BJ (cell line): ENCODE results near the gene ASXL2. TPM values are rescaled to one million over a fixed set of nuclear protein-coding genes. Genes with fewer than 3 reads are reported as not detected.

ENCODE experiments used
- CTCF ChIA-PET: fragments of 350-600 bp; formaldehyde crosslinking; extraction: SDS; loops from one replicate; lab custom pipeline; 2021; ENCODE audit warnings: antibody characterized with exemption, inconsistent platforms; lab: Yijun Ruan, JAX
- POLR2A ChIA-PET: fragments of 300-600 bp; sonication (Branson Sonifier 250); formaldehyde crosslinking; extraction: SDS; loops from one replicate; lab custom pipeline; 2021; ENCODE audit warnings: antibody characterized with exemption; lab: Charles Lee
- DNase-seq: peaks from one replicate; pipeline ENCODE4 v3.0.0-alpha.2; 2011; ENCODE audit warnings: low read depth
- H3K27me3 ChIP-seq: 2 replicates; pipeline ENCODE4 v1.6.0; 2011; ENCODE audit warnings: low read length; ENCODE audit not compliant: control insufficient read depth, insufficient read depth
- H3K36me3 ChIP-seq: 2 replicates; pipeline ENCODE4 v1.5.1; 2011; ENCODE audit warnings: low read length; ENCODE audit not compliant: control insufficient read depth, insufficient read depth
- H3K4me3 ChIP-seq: 2 replicates; pipeline ENCODE4 v1.5.1; 2011; ENCODE audit warnings: low read depth, mild to moderate bottlenecking, control low read depth, low read length
- CTCF ChIP-seq: IDR thresholded peaks from 2 replicates; pipeline ENCODE4 v1.5.1; 2011; ENCODE audit warnings: low read depth, mild to moderate bottlenecking, control low read depth, inconsistent platforms, low read length, moderate library complexity; ENCODE audit not compliant: insufficient read depth
- polyA plus RNA-seq: library from polyadenylated mRNA; depleted of rRNA; stranded (reverse); fragments of >200 nt; gene quantifications from 2 replicates; pipeline ENCODE4 v1.2.3, GENCODE V29; 2011

Gene ASXL2
- polyA plus RNA-seq, 1 experiment, result 11.9 TPM

- POLR2A ChIA-PET, result no interaction called here
- CTCF ChIA-PET, result no interaction called here
These were observed 118.0 kb downstream of the ASXL2 start for GRCh38 chr2:25760297-25760696.

DNA sequence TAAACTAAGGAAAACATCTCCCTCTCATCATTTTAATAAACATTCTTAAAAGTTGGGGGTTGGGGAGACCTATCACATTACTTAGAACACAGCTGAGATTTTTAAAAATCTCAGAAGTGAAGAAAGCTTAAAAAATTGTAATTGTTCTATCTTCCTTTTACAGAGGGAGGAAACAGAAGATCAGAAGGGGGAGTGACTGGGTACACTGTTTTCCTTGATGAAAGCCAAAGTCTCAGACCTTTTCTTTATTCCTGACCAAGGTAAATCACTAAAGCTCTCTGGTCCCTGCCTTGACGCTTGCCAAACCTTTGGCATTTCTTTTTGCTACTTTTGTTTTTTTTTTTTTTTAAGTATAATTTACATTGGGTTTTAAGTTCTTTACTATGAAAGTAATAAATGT is 119.9 kb downstream of the ASXL2 start:
- CTCF ChIA-PET, result interaction anchor here (0.6 kb wide), 1 partner anchor 331 kb away, joined by 3 read pairs; no protein-coding TSS in a partner anchor
- DNase-seq, result no peak
- TF ChIP-seq CTCF, result no peak
- Histone ChIP-seq H3K27me3 (no peaks in the 10 kb centered on the region), H3K36me3 (peaks cover 5% of the 10 kb centered on the region), H3K4me3 (no peak overlapping the region)
- POLR2A ChIA-PET, result no interaction called here

More at GRCh38 chr2:25760297-25760696, 118.0 kb downstream of the ASXL2 start:
- peaks cover 4% of the 10 kb centered on the region for H3K36me3 ChIP-seq
- no peaks in the 10 kb centered on the region for H3K27me3 ChIP-seq
- DNase-seq, result no peak
- no peak for TF ChIP-seq CTCF
- H3K4me3 ChIP-seq, result no peak overlapping the region

- ChIA-PET CTCF (interaction anchor here (0.6 kb wide), 1 partner anchor 330 kb away, joined by 3 read pairs; no protein-coding TSS in a partner anchor), POLR2A (no interaction called here)
- no peak for DNase-seq
- TF ChIP-seq CTCF, result no peak
- H3K36me3 ChIP-seq, result peaks cover 5% of the 10 kb centered on the region
- H3K27me3 ChIP-seq, result no peaks in the 10 kb centered on the region
- no peak overlapping the region for H3K4me3 ChIP-seq
These were observed 120.4 kb downstream of the ASXL2 start for GRCh38 chr2:25757906-25758305.

DNA sequence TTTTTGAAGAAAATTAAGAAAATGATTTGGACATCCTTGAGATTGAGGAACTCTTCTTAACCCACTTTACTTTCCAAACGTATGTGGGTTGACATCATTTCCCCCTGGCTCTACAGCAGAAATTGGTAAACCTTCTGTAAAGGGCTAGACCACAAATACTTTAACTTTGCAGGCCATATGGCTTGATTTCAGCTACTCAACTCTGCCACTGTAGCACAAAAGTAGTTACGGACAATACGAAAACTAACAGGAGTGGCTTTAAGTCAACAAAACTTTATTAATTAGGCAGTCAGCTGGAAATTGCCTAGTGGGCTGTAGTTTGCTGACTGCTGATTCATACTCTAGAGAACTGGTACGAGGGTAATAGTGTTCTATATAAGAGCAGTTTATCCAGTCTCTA is 121.8 kb downstream of the ASXL2 start:
- TF ChIP-seq CTCF, result no peak
- no peak overlapping the region for H3K4me3 ChIP-seq
- peaks cover 5% of the 10 kb centered on the region for H3K36me3 ChIP-seq
- H3K27me3 ChIP-seq, result no peaks in the 10 kb centered on the region
- ChIA-PET CTCF (no interaction called here), POLR2A (no interaction called here)
- no peak for DNase-seq

GRCh38 chr2:25749676-25750075 is 128.6 kb downstream of the ASXL2 start:
- no peak for DNase-seq
- ChIA-PET CTCF (no interaction called here), POLR2A (no interaction called here)
- Histone ChIP-seq H3K4me3 (no peak overlapping the region), H3K36me3 (peaks cover 10% of the 10 kb centered on the region), H3K27me3 (no peaks in the 10 kb centered on the region)
- TF ChIP-seq CTCF, result no peak
